Fibroblast of skin of back (primary cell): ENCODE data around the gene SPATA24.
A peak's percentile ranks its signal among the peaks of the same experiment; 100 is the strongest.
"Not testable (repeated sequence)": the region's sequence is repeated elsewhere in the genome, so short reads cannot be mapped to it uniquely, and the experiment has no call there.

Experiments
- DNase-seq: peaks from one replicate; pipeline ENCODE4 v3.0.0-alpha.2; 2013

SPATA24 gene

DNA sequence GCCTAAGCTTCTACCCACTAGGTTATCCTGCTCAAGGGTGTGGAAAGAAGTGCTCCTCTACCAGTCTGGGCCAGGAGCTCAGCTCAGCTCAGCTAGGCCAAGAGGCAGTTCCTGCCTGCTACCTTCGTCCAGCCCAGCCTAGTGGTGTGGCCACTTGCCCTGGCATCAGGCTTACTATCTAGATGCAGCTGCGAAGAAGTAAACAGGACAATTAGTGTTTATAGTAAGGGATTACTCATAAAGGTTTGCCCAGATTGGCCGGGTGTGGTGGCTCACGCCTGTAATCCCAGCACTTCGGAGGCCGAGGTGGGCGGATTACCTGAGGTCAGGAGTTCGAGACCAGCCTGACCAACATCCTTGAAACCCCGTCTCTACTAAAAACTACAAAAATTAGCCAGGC, 12.8 kb upstream of the SPATA24 start:
- DNase-seq: no peak

DNA sequence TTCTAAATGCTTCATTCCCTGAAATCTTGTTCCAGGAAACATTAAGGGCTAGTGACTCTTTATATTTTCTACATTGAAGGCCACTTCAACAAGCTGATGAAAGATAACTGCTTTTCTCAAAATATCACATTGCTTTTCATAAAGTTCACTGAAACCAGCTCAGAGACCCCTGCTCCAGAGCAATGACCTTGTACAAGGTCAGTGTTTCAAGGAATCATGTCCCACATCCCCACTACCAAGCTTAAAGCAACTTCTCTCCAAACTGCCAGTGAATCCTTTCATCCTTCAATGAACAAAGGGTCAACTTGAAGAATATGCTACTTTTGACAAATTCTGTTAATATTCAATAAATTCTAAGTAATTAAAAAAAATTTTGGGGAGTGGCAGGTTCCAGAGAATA, 12.0 kb upstream of the SPATA24 start:
- no peak for DNase-seq

DNA sequence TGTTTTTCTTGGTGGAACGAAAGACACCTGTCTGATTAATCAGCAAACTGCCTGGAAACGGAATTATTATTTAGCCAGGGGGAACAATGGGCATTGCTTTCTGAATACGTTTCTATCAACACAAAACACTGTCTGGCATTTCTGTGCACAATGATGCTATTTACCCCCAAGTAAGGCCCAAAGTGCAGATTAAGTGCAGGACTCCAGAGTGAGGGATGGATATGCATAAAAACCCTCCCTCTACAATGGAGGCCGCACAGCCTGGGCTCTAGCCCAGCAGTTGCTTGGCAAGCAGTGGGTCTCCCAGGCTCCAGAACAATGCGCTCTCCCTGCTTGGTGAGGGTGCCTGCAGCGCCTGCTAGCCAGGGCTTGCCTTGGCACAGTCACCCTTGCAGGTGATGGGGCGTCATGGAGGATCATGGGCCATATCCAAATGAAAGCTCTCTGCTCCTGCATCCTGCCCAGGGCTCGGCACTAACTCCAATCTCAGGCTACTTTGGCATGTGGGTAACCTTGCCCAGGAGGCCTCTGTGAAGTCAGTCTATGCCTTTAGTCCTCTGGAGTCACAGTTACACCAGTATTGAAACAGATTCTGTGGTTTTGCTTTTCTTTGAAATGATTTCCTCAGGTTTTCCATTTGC, 11.5 kb upstream of the SPATA24 start:
- DNase-seq: no peak

DNA sequence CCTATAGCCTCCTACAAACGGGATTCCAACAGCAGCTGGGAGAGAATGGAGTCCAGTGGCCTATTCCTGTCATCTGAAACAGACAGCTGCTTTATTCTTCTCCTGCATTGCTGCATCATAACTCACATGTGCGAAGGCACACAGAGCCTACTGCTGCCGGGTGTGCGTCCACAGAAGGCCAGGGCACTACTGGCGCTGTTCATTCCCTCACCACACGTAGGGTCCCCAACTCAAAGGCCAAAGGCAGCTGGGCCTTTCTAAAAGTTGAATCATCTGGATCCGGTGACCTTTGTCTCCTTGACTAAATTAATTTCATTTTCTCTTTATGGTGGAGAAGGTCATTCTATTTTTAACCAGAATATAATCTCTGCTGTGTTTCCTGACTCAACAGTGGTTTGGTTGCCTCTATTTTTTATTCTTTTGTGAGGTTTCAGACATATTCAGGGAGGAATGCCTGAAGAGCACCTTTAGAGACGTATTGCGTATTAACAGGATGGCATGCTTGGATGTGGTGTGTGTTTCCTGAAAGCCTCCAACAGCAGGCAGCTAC, 10.8 kb upstream of the SPATA24 start:
- DNase-seq: no peak

DNA sequence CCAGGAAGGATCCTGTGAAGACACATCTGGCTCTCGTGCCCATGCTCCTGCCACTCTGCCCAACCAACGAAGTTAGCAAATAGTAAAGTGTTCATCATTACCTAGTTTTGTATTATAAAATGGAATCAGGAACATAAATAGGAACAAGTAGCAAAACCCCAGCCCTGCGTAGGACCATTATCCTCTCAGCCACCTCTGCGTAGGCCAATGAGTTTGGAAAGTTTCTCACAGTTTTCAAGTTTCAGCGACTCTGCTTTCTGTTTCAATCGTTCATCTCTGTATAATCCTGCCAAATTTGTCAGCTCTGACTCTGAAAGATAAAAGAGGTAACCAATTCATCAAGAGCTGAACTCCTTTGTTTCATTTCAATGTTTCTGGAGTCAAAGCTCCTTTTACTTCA, 10.1 kb upstream of the SPATA24 start:
- DNase-seq: no peak

DNA sequence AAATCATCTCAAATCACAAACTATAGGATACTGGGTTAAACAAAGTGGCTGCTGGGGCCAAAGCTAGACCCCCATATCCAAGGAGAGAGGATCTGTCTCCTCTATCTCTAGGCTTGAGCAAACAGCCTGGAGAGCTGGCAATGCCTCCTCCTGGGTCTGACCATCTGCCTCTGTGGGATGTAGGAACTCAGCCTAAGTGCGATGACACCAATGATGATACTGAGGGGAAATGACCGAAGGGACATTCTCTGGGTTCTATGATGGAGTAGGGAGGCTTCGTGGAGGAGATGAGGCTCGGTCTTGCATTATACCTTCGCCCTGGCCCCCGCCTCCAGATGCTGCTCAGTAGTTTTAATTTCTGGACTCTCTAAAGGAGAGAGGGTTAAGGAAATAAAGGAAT, 9.3 kb upstream of the SPATA24 start:
- DNase-seq: no peak

DNA sequence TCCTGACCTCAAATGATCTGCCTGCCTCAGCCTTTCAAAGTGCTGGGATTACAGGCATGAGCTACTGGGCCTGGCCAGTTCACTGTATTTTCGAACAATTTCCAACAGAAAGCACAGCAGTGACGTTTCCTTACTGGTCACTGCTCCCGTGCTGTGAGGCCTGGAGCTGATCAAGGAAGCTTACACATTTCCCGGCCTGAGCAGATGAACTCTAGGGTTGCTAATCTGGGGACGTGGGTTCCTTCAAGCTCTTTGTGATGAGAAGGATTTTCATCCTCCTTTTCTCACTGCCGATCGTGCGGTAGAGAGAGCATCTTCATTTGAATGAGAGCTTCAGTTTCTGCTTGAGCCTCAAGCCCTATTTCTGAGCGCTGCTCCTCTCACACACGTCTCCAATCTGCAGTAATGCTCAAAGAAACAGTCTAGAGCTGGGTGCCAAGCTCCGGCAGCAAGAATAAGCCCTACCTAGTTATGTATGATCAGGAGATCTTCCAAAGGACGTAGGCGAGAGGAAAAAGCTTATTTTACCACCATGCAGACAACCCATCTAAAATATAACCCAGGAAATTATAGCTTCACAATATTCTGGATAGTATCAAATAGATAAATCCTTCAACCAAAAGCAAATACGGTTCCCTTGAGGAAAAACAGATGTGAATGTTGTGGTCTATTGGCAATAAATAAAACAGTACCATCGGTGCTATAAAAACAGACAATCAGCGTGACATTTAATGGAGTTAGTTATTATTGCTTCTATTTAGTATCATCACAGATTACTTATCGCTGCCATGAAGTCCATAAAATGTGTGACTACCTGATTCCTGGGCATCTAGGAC, 7.3 kb upstream of the SPATA24 start:
- DNase-seq: no peak

DNA sequence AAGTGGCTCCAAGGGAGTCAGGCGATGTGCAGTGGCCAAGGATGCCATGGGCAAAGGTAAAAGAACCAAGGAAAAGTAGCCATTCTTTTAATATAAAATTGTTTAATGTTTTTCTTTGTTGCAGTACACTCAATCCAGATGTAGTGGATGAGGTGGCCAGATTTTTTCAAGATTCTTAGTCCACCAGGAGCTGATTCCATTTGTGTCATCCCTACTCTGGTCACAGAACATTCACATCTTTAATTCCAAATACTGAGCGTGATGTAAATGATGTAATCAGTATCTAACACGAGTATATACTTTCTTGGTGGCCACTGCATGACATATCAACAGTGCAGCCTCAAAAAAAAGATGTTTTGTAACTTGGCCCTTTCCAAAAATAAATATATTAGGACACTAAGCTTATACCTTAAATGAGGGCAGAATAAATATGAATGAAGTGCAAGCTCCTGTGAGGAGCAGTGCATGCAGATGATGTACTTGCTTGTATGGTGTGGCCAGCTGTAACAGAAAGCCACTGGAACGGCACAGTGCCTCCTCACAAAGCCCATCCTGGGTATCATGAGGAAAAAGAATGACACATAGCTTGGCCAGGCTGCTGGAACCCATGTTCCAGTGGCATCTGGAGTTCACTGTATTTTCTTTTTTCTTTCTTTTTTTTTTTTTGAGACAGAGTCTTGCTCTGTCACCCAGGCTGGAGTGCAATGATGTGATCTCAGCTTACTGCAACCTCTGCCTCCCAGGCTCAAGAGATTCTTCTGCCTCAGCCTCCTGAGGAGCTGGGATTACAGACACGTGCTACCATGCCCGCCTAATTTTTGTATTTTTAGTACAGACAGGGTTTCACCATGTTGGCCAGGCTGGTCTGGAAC, 6.5 kb upstream of the SPATA24 start:
- DNase-seq: no peak

DNA sequence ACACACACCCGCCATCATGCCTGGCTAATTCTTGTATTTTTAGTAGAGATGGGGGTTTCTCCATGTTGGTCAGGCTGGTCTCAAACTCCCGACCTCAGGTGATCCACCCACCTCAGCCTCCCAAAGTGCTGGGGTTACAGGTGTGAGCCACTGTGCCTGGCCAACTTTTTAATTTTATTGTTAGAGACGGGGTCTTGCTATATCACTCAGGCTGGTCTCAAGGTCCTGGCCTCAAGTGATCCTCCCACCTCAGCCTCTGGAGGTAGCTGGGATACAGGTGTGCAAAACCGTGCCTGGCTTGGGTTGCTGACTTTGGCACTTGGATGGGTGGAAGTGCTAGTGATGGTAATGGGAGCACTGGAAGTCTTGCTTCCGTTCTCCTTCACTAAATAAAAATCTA, 5.2 kb upstream of the SPATA24 start:
- not testable (repeated sequence) for DNase-seq

DNA sequence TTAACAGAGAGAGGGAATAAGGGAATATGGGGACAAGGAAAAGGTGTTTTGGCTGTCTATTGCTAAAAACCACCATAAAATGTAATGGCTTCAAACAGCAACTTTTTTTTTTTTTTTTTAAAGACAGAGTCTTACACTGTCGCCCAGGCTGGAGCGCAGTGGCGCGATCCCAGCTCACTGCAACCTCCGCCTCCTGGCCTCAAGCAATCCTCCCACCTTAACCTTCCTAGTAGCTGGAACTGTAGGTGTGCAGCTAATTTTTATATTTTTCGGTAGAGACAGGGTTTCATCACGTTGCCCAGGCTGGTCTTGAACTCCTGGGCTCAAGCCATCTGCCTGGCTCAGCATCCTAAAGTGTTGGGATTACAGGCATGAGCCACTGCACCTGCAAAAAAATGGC, 4.3 kb upstream of the SPATA24 start:
- no peak for DNase-seq

DNA sequence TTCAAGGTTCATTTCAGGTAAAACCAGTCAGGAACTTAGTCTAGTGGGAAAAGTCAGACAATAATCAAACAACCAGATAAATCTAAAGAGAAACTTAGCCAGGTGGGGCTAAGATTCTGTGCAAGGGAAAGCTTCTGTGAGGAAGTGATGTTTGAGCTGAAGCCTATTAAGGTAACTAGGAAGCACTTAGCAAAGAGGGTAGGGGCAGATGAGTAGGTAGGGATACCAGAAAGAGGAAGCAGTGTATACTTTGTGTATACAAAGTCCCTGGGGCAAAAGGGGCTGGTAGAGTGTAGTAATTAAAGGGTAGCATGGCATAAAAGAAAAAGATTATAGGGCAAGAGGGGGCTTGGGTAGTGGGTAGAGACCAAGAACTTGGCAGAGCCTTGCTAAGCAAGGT, 3.6 kb upstream of the SPATA24 start:
- no peak for DNase-seq

DNA sequence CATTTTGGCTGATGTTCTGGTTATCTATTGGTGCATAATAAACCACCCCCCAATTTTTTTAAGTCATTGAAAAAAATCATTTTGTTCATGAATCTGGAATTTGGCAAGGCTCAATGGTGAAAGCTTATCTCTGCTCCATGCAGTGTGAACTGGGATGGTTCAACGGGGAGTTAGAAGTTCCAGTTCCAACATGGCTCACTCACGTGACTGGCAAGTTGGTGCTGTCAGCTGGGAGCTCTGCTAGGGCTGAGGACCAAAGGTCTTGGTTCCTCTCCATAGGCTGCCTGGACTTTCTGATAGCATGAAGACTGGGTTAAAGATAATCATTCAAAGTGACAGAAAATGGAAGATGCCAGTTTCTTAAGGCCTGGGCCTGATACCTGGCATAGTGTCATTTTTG, 3.1 kb upstream of the SPATA24 start:
- DNase-seq: no peak

DNA sequence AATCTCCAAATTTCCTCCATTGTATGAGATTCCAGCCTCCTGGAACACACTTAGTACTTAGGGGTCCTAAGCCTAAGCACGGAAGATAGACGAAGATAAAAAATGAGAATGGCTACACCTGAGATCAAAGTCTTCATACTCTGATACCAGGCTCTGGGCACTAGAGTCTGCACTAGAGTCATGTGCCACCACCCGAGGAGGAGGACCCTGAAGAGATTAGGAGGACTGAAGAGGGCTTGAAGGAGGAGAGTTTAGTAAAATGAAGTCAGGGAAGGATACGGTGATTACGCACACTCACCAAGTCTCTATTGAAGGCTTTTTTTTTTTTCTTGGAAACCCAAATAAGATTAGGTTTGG, 573 bp upstream of the SPATA24 start:
- no peak for DNase-seq

DNA sequence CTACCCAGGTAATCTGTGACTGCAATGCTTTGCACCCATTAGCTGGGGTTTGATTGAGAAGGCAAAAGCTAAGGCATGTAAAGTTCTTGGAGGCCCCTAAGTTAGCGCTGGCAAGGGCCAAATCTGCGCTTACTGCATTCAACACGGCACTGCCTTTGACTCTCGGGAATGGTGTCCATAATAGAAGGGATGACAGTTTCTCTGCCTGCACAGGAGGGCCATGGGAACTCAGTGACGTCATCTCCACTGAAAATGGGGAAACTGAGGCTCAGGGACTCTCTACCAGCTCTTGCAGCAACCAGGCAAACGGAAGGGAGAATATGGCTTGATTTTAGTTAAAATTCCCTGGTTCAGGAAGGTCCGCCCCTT, 487 bp downstream of the SPATA24 start:
- DNase-seq: no peak

DNA sequence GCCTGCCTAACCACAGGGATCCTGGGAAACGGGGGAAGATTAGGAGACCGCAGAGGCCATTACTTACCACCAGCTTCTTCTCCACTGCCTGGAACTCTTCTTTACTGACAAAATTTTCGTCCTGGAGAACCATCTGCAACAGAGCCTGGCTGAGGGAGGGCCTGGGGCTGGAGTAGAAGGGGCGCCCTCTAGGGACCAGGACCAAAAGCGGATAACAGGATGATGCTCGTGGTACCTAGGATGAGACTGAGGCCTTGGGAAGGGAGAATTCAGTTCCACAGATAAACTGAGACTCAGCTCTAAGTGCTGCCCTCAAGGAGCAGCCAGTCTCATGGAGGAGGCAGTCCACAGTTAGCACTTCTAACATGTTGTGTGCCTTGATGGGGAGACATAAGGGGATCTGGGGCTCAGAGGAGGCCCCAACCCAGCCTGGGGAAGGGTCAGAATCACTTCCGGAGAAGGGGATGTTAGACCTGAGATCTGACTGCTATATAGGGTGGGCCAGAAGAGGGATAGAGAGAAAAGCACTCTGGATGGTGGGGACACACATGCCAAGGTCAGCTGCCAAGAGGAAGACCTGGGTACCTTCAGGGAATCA, 1.2 kb downstream of the SPATA24 start:
- DNase-seq: no peak

DNA sequence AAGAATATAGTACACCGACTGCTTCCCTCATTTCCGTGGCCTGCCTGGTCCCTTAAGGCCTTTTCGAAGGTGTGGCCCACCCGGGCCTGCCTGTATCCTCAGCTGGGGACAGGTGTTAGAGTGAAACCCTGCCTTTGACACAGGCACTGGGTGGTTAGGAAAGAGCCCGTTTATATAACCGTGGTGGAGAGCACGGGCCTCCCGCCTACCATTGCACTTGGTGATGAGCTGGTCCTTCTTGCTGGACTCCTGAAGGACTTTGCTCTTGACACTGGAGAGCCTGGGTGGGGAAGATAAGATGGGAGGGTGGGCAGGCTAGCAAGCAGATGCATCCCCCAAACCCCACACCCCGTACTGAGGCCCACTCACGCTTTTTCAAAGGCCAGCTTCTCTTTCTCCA, 2.3 kb downstream of the SPATA24 start:
- DNase-seq: no peak

DNA sequence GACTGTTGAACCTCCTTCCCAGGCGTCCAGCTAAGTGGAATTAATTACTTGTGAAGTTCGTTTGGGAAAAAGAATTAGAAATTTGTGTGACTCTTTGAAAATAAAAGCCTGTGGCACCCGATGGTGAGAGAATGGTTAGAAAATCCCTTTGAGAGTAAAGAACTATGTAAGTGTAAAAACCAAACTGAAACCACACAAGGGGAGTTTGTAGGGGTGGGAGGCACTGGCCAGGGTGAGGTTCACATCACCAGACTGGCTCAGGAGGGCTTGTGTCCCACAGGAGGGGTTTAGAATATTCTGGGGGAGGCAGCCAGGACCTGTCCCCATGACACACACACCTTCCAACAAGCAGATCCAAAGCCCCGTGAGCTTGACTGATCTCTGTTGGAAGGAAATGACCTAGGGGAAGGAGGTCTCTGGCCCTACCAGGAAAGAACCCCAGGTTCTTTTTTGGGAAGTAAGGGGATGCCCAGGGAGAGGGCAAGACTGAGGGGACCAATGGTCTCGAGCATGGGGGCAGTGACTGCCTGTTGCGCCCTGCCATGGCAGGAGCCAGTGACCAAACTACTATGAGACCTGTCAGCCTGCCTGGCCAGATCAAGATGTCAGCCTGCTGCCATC, 4.3 kb downstream of the SPATA24 start:
- DNase-seq: no peak

DNA sequence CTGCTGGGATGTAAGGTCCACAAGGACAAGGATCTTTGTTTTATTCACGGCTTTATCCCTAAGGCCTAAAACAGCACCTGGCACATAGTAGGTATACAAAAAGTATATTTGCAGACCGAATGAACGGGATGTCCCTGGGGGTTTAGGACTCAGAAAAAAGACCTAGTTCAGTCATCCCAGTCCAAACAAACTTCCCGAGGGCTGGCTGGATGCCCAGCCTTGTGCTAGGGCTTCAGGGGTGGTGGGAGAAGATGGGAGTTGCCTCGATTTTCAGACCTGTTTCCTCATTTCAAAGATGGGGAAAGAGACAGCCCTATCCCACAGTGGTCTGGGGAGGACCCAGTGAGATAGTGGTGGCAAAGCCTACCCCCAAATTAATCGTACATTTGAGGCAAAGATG, 6.0 kb downstream of the SPATA24 start:
- DNase-seq: peak; percentile 47

DNA sequence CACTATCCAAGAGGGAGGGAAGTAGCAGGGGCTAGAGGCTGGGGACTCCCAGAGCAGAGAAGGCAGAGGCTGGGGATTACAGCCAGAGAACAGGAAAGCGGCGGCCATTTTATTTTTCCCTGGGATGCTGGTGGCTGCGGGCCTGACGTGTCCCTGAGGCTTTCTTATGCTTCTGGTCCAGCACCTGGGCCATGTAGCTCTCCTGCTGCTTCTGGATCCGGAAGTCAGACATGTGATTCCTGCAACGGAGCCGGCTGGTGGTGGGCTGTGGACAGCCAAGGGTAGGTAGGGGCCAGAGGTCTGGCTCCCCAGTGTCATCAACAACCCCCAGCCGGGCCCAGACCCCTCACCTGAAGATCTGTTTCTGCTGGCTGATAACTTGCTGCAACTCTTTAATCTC, 7.2 kb downstream of the SPATA24 start:
- no peak for DNase-seq

DNA sequence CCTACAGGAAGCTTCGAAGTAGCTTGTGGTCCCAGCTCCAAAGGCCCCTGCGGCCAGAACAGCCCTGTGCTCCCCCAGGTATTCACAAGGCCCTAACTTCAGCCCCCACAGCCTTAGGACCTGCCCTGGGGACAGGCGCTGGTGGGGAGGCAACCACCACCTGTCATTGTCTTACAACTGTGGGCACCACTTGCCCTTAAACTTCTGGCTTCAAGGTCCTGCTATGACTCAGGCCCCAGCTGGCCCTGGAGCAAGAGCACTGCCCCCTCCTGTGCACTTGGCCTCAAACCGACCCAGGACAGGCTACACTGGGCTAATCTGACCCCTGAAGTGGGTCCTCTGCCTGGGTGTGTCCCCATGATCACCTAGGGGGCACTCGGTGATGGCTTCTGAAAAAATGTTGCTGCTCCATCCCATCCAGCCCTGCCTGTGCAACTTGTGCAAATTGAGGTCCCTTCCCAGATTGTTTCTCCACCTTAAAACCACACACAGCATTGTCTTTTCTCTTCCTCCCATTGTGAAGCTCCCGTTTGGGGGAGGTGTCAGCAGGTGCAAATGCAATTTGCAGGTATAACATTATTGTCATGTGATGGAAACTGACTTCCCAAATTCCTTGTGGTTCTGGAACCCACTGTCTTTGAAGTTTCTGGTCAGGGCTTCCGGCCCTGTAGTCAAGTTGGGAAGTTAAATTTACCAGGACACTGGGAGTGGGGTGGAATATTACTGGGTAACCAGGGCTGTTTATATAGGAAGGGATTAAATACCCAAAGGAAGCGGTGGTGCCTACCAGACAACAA, 7.8 kb downstream of the SPATA24 start:
- DNase-seq: no peak
